Measurements from ENCODE around the gene SLC9C1. TPM values are rescaled to one million over a fixed set of nuclear protein-coding genes. Genes with fewer than 3 reads are reported as not detected.
A peak's percentile ranks its signal among the peaks of the same experiment; 100 is the strongest.

The SLC9C1 gene
- total RNA-seq, 1 donor from 2014 or later = 1.0 TPM

- Histone ChIP-seq H3K36me3 (ENCODE audit: control insufficient read depth in 3 of 3, insufficient read depth in 3 of 3, low read length in 3 of 3) (no peaks in the 10 kb centered on the region), H3K27me3 (ENCODE audit: control insufficient read depth in 3 of 3, insufficient read depth in 3 of 3, low read length in 3 of 3) (no peaks in the 10 kb centered on the region), H3K4me3 (ENCODE audit: low read length in 3 of 3) (no peak overlapping the region), H3K9ac (ENCODE audit: low read depth in 1 of 3, low read length in 3 of 3) (no peak overlapping the region), H3K9me3 (ENCODE audit: control insufficient read depth in 3 of 3, low read length in 3 of 3) (no peaks in the 10 kb centered on the region), H3K27ac (ENCODE audit: low read depth, low read length) (no peak overlapping the region), H3K4me1 (ENCODE audit: control insufficient read depth in 3 of 3, insufficient read depth in 3 of 3, low read length in 3 of 3) (peaks cover 0 to 8% (median 0%) of the 10 kb centered on the region in 3 donors)
These were observed 197.8 kb downstream of the SLC9C1 start for GRCh38 chr3:112096176-112096575.

- H3K9ac ChIP-seq (ENCODE audit: low read depth in 1 of 3, low read length in 3 of 3) = no peak overlapping the region
These were observed 198.3 kb downstream of the SLC9C1 start for GRCh38 chr3:112095731-112096130.

GRCh38 chr3:112093180-112093522 lies 200.9 kb downstream of the SLC9C1 start:
- H3K27me3 ChIP-seq (ENCODE audit: control insufficient read depth in 3 of 3, insufficient read depth in 3 of 3, low read length in 3 of 3) = no peaks in the 10 kb centered on the region
- H3K36me3 ChIP-seq (ENCODE audit: control insufficient read depth in 3 of 3, insufficient read depth in 3 of 3, low read length in 3 of 3) = no peaks in the 10 kb centered on the region
- H3K9ac ChIP-seq (ENCODE audit: low read depth in 1 of 3, low read length in 3 of 3) = no peak overlapping the region
- H3K4me3 ChIP-seq (ENCODE audit: low read length in 3 of 3) = no peak overlapping the region
- peaks cover 0 to 8% (median 2%) of the 10 kb centered on the region in 3 donors for H3K4me1 ChIP-seq (ENCODE audit: control insufficient read depth in 3 of 3, insufficient read depth in 3 of 3, low read length in 3 of 3)
- no peaks in the 10 kb centered on the region for H3K9me3 ChIP-seq (ENCODE audit: control insufficient read depth in 3 of 3, low read length in 3 of 3)
- no peak overlapping the region for H3K27ac ChIP-seq (ENCODE audit: low read depth, low read length)

More at GRCh38 chr3:112095731-112096130, 198.3 kb downstream of the SLC9C1 start:
- Histone ChIP-seq H3K9me3 (ENCODE audit: control insufficient read depth in 3 of 3, low read length in 3 of 3) (no peaks in the 10 kb centered on the region), H3K27me3 (ENCODE audit: control insufficient read depth in 3 of 3, insufficient read depth in 3 of 3, low read length in 3 of 3) (no peaks in the 10 kb centered on the region), H3K4me1 (ENCODE audit: control insufficient read depth in 3 of 3, insufficient read depth in 3 of 3, low read length in 3 of 3) (peaks cover 0 to 8% (median 0%) of the 10 kb centered on the region in 3 donors), H3K4me3 (ENCODE audit: low read length in 3 of 3) (no peak overlapping the region), H3K36me3 (ENCODE audit: control insufficient read depth in 3 of 3, insufficient read depth in 3 of 3, low read length in 3 of 3) (no peaks in the 10 kb centered on the region), H3K27ac (ENCODE audit: low read depth, low read length) (no peak overlapping the region)

GRCh38 chr3:112092496-112093179 lies 201.4 kb downstream of the SLC9C1 start:
- no peaks in the 10 kb centered on the region for H3K9me3 ChIP-seq (ENCODE audit: control insufficient read depth in 3 of 3, low read length in 3 of 3)
- no peak overlapping the region for H3K27ac ChIP-seq (ENCODE audit: low read depth, low read length)
- H3K4me3 ChIP-seq (ENCODE audit: low read length in 3 of 3) = peak overlapping the region in 1 of 3 donors; percentile 5
- H3K9ac ChIP-seq (ENCODE audit: low read depth in 1 of 3, low read length in 3 of 3) = no peak overlapping the region
- H3K36me3 ChIP-seq (ENCODE audit: control insufficient read depth in 3 of 3, insufficient read depth in 3 of 3, low read length in 3 of 3) = no peaks in the 10 kb centered on the region
- H3K27me3 ChIP-seq (ENCODE audit: control insufficient read depth in 3 of 3, insufficient read depth in 3 of 3, low read length in 3 of 3) = no peaks in the 10 kb centered on the region
- H3K4me1 ChIP-seq (ENCODE audit: control insufficient read depth in 3 of 3, insufficient read depth in 3 of 3, low read length in 3 of 3) = peaks cover 0 to 8% (median 2%) of the 10 kb centered on the region in 3 donors

GRCh38 chr3:112090887-112091586 lies 203.0 kb downstream of the SLC9C1 start:
- H3K9me3 ChIP-seq (ENCODE audit: control insufficient read depth in 3 of 3, low read length in 3 of 3) = no peaks in the 10 kb centered on the region
- no peaks in the 10 kb centered on the region for H3K27me3 ChIP-seq (ENCODE audit: control insufficient read depth in 3 of 3, insufficient read depth in 3 of 3, low read length in 3 of 3)
- no peaks in the 10 kb centered on the region for H3K36me3 ChIP-seq (ENCODE audit: control insufficient read depth in 3 of 3, insufficient read depth in 3 of 3, low read length in 3 of 3)
- H3K27ac ChIP-seq (ENCODE audit: low read depth, low read length) = no peak overlapping the region
- H3K4me3 ChIP-seq (ENCODE audit: low read length in 3 of 3) = no peak overlapping the region
- peak overlapping the region in 1 of 3 donors; percentile 25 for H3K9ac ChIP-seq (ENCODE audit: low read depth in 1 of 3, low read length in 3 of 3)
- peaks cover 4 to 8% (median 5%) of the 10 kb centered on the region in 3 donors for H3K4me1 ChIP-seq (ENCODE audit: control insufficient read depth in 3 of 3, insufficient read depth in 3 of 3, low read length in 3 of 3)

Small RNAs within 50 kb of the gene (small RNA-seq; reads per million reads assigned to genes)
- not detected for gene MIR567

Other genes with a start within 250 kb of the SLC9C1 start
- gene C3orf52, start 207.8 kb downstream of the SLC9C1 start, total RNA-seq = 3.7 TPM
- gene GCSAM, start 161.0 kb downstream of the SLC9C1 start, total RNA-seq = 0.52 TPM
- gene CD200, start 38.9 kb upstream of the SLC9C1 start, total RNA-seq = 4.2 TPM
- under 0.01 TPM for gene BTLA, start 205.3 kb upstream of the SLC9C1 start, total RNA-seq

Data from skeletal muscle tissue (tissue), 5 donors.